Measurements from ENCODE around the gene COL8A2. TPM values are rescaled to one million over a fixed set of nuclear protein-coding genes. Genes with fewer than 3 reads are reported as not detected.

The COL8A2 gene
- under 1 TPM in 1 of 2 donors, not detected in 1; 0.08 TPM for total RNA-seq

DNA sequence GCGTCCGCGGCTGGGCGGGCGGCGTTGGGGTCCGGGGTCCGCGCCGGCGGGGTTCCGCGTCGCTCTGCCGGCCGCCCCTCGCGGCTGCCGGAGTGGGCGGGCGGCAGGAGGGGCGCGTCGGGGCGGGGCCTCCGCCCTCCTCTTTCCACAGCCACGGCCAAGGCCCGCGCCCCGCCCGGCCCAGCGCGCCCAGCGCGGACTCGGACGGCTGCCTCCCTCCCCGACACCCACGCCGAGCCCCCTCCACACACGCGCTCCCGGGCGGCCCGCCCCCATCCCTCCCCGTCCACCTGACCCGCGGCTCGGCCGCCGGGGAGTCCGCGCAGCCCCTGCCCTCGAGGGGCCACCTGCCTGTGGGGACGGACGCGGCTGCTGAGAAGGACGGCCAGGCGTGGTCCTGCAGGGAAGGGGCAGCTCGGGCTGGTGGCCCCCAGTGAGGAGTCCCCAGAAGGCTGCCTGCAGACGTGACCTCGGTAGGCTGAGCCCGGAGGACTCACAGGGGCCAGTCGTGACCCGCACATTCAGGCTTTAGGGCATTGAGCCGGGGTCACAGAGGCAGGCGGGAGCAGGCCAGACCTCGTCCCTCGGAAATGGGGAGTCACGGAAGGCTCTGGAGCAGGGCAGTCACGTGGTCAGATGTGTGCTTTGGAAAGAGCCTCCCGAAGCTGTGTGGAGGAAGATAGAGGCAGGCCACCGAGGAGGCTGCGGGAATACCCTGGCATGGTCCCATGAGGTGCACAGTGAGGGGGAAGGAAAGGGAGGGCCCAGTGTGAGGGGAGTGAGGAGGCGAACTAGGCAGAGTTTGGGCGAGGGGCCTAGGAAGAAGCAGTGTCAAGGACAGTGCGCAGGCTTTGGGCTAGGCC, at the start of gene COL8A2:
Gene COL8A2, minus strand, starts transcription at position 94 of the 863 bp plus-strand sequence. CDS start 24,980 bp downstream, outside the sequence.
- H3K9me3 Mint-ChIP-seq: no peaks in the 10 kb centered on the region
- DNase-seq (ENCODE audit: low spot score): no peak
- ATAC-seq: peak; percentile 13 to 65
- no peaks in the 10 kb centered on the region for H3K36me3 Mint-ChIP-seq
- H3K27me3 Mint-ChIP-seq: peaks cover 23 to 36% of the 10 kb centered on the region in 2 donors
- H3K27ac Mint-ChIP-seq: peak within 1 kb of the TSS in 1 of 2 donors; percentile 74
- peak within 1 kb of the TSS; percentile 63 for H3K4me3 Mint-ChIP-seq
- peaks cover 23 to 25% of the 10 kb centered on the region in 2 donors for H3K4me1 Mint-ChIP-seq (ENCODE audit: low read depth in 2 of 2)

DNA sequence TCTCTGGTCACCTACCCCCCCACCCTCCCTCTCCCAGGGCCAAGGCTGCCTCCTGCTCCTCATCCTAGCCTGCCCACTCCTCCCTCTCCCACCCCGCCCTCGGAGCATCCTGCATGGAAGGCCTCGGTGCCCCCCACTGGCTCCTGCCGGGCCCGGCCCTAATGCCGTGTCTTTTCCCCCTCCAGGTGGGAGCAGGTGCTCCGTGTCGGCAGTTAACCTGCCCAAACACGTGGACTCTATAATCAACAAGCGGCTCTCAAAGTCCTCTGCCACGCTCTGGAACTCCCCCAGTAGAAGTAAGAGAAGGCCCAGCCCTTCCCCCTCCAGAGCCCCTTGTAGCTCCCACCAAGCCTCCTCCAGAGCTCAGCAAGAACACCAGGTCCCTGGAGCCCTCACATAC, 49.7 kb upstream of the COL8A2 start:
- H3K4me3 Mint-ChIP-seq: no peak overlapping the region
- H3K27ac Mint-ChIP-seq: no peak overlapping the region
- peaks cover 17% of the 10 kb centered on the region for H3K36me3 Mint-ChIP-seq
- H3K9me3 Mint-ChIP-seq: no peaks in the 10 kb centered on the region
- DNase-seq (ENCODE audit: low spot score) (no peak), ATAC-seq (no peak)
- H3K27me3 Mint-ChIP-seq: no peaks in the 10 kb centered on the region
- H3K4me1 Mint-ChIP-seq (ENCODE audit: low read depth in 2 of 2): peaks cover 6 to 15% of the 10 kb centered on the region in 2 donors

- DNase-seq (ENCODE audit: low spot score) (no peak), ATAC-seq (no peak)
- Mint-ChIP-seq H3K4me1 (ENCODE audit: low read depth in 2 of 2) (peaks cover 13 to 19% of the 10 kb centered on the region in 2 donors), H3K4me3 (no peak overlapping the region), H3K36me3 (peaks cover 17% of the 10 kb centered on the region), H3K27me3 (no peaks in the 10 kb centered on the region), H3K9me3 (no peaks in the 10 kb centered on the region), H3K27ac (peak overlapping the region in 1 of 2 donors; percentile 56)
Measured at GRCh38 chr1:36172983-36173382, 48.0 kb upstream of the COL8A2 start.

DNA sequence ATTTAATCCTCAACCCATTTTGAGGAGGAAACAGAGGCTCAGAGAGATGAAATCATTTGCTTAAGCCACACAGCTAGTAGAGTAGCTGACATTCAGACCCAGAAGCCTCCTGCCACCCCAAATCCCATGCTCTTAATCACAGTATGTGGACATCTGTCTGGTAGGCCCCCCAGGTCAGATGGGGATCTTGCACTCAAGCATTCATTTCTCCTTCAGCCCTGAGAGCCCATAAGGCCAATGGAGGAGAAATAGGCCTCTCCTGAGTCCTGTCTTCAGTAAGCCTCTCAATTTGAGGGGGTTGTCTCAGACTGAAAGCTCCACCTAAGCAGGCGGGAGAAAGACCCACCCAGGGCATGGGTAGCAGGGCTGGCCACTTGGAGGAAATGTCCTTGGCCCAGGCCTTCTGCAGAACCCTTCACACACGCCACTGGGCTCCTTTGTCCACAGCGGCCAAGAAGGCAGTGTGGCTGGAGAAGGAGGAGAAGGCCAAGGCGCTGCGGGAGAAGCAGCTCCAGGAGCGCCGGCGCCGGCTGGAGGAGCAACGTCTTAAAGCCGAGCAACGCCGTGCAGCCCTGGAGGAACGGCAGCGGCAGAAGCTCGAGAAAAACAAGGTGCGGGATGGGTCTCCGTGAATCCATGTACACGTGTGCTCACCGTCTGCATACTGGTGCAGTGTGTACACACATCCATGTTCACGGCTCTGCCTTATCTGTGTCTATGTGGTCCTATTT, 47.2 kb upstream of the COL8A2 start:
- Mint-ChIP-seq H3K27ac (no peak overlapping the region), H3K4me1 (ENCODE audit: low read depth in 2 of 2) (peaks cover 14 to 20% of the 10 kb centered on the region in 2 donors), H3K9me3 (no peaks in the 10 kb centered on the region), H3K4me3 (no peak overlapping the region), H3K27me3 (no peaks in the 10 kb centered on the region), H3K36me3 (peaks cover 17% of the 10 kb centered on the region)
- no peak for ATAC-seq
- DNase-seq (ENCODE audit: low spot score): no peak

- ATAC-seq (no peak), DNase-seq (ENCODE audit: low spot score) (no peak)
- H3K36me3 Mint-ChIP-seq: peaks cover 24% of the 10 kb centered on the region
- H3K4me3 Mint-ChIP-seq: no peak overlapping the region
- peak overlapping the region in 1 of 2 donors; percentile 61 for H3K27ac Mint-ChIP-seq
- no peaks in the 10 kb centered on the region for H3K27me3 Mint-ChIP-seq
- H3K4me1 Mint-ChIP-seq (ENCODE audit: low read depth in 2 of 2): peaks cover 22 to 27% of the 10 kb centered on the region in 2 donors
- no peaks in the 10 kb centered on the region for H3K9me3 Mint-ChIP-seq
Measured at GRCh38 chr1:36170643-36171412, 45.8 kb upstream of the COL8A2 start.

GRCh38 chr1:36168514-36168913, 43.5 kb upstream of the COL8A2 start:
- no peaks in the 10 kb centered on the region for H3K9me3 Mint-ChIP-seq
- DNase-seq (ENCODE audit: low spot score) (no peak), ATAC-seq (no peak)
- H3K4me1 Mint-ChIP-seq (ENCODE audit: low read depth in 2 of 2): peaks cover 26 to 29% of the 10 kb centered on the region in 2 donors
- H3K27me3 Mint-ChIP-seq: no peaks in the 10 kb centered on the region
- H3K4me3 Mint-ChIP-seq: no peak overlapping the region
- peak overlapping the region; percentile 5 to 60 for H3K27ac Mint-ChIP-seq
- H3K36me3 Mint-ChIP-seq: peaks cover 16% of the 10 kb centered on the region

- H3K36me3 Mint-ChIP-seq: peaks cover 15% of the 10 kb centered on the region
- no peak overlapping the region for H3K4me3 Mint-ChIP-seq
- DNase-seq (ENCODE audit: low spot score): no peak
- no peak for ATAC-seq
- H3K27ac Mint-ChIP-seq: peak overlapping the region; percentile 2 to 39
- H3K4me1 Mint-ChIP-seq (ENCODE audit: low read depth in 2 of 2): peaks cover 36 to 37% of the 10 kb centered on the region in 2 donors
- no peaks in the 10 kb centered on the region for H3K9me3 Mint-ChIP-seq
- no peaks in the 10 kb centered on the region for H3K27me3 Mint-ChIP-seq
Measured at GRCh38 chr1:36166938-36167905, 42.2 kb upstream of the COL8A2 start.

GRCh38 chr1:36166136-36166535, 41.1 kb upstream of the COL8A2 start:
- ATAC-seq (no peak), DNase-seq (ENCODE audit: low spot score) (no peak)
- H3K4me1 Mint-ChIP-seq (ENCODE audit: low read depth in 2 of 2): peaks cover 47% of the 10 kb centered on the region in 2 donors
- peak overlapping the region; percentile 2 to 39 for H3K27ac Mint-ChIP-seq
- H3K4me3 Mint-ChIP-seq: no peak overlapping the region
- H3K9me3 Mint-ChIP-seq: no peaks in the 10 kb centered on the region
- no peaks in the 10 kb centered on the region for H3K27me3 Mint-ChIP-seq
- peaks cover 22% of the 10 kb centered on the region for H3K36me3 Mint-ChIP-seq

DNA sequence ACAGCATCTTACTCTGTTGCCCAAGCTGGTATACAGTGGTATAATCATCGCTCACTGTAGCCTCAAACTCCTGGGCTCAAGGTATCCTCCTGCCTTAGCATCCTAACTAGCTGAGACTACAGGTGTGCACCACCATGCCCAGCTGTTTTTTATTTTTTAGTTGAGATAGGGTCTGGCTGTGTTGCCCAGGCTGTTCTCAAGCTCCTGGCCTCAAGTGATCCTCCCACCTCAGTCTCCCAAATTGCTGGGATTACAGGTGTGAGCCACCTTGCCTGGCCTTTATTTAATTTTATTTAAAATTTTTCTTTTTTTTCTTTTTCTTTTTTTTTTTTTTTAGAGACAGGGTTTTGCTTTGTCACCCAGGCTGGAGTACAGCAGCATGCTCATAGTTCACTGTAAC, 40.1 kb upstream of the COL8A2 start:
- ATAC-seq: no peak
- Mint-ChIP-seq H3K9me3 (no peaks in the 10 kb centered on the region), H3K36me3 (peaks cover 16% of the 10 kb centered on the region), H3K4me1 (ENCODE audit: low read depth in 2 of 2) (peaks cover 47 to 54% of the 10 kb centered on the region in 2 donors), H3K27ac (peak overlapping the region; percentile 38 to 55), H3K4me3 (no peak overlapping the region), H3K27me3 (no peaks in the 10 kb centered on the region)
- DNase-seq (ENCODE audit: low spot score): no peak

GRCh38 chr1:36164361-36164760, 39.3 kb upstream of the COL8A2 start:
- no peak for DNase-seq (ENCODE audit: low spot score)
- peak overlapping the region; percentile 38 to 55 for H3K27ac Mint-ChIP-seq
- ATAC-seq: no peak
- peaks cover 51 to 62% of the 10 kb centered on the region in 2 donors for H3K4me1 Mint-ChIP-seq (ENCODE audit: low read depth in 2 of 2)
- no peaks in the 10 kb centered on the region for H3K27me3 Mint-ChIP-seq
- H3K36me3 Mint-ChIP-seq: peaks cover 13% of the 10 kb centered on the region
- H3K4me3 Mint-ChIP-seq: no peak overlapping the region
- H3K9me3 Mint-ChIP-seq: no peaks in the 10 kb centered on the region

DNA sequence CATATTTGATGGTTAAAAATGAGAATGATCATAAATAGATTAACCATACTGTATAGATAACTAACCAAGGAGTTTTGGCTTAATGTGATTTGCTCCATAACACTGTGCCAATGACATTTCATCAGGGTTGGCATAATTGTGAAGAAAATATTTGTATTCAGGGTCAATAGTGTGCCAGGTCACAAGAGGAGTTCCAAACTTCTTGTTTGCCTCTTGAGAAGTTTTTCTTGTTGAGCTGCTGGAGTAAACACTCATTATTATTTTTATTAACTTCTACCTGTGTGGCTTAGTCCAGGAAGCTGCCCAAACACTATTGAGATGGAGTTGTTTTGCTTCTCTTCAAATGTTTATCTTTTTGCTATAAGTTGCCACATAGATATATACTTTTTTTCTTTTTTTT, 38.4 kb upstream of the COL8A2 start:
- peaks cover 13% of the 10 kb centered on the region for H3K36me3 Mint-ChIP-seq

GRCh38 chr1:36162680-36163239, 37.7 kb upstream of the COL8A2 start:
- H3K4me3 Mint-ChIP-seq: peak overlapping the region; percentile 89
- peak overlapping the region; percentile 96 to 97 for H3K27ac Mint-ChIP-seq
- H3K9me3 Mint-ChIP-seq: no peaks in the 10 kb centered on the region
- peaks cover 13% of the 10 kb centered on the region for H3K36me3 Mint-ChIP-seq
- no peak for ATAC-seq
- peaks cover 60 to 67% of the 10 kb centered on the region in 2 donors for H3K4me1 Mint-ChIP-seq (ENCODE audit: low read depth in 2 of 2)
- H3K27me3 Mint-ChIP-seq: no peaks in the 10 kb centered on the region
- no peak for DNase-seq (ENCODE audit: low spot score)

More for the DNA sequence above, 38.4 kb upstream of the COL8A2 start:
- H3K4me1 Mint-ChIP-seq (ENCODE audit: low read depth in 2 of 2): peaks cover 56 to 64% of the 10 kb centered on the region in 2 donors
- no peaks in the 10 kb centered on the region for H3K27me3 Mint-ChIP-seq
- H3K9me3 Mint-ChIP-seq: no peaks in the 10 kb centered on the region
- H3K4me3 Mint-ChIP-seq: no peak overlapping the region
- no peak for DNase-seq (ENCODE audit: low spot score)
- no peak for ATAC-seq
- peak overlapping the region; percentile 96 to 97 for H3K27ac Mint-ChIP-seq

Measured in natural killer cell treated with Interleukin-12 subunit alpha and Interleukin-12 subunit beta and Interleukin-15 and Interleukin-18, amount 100 ng/mL, for 72 hours (primary cell).